Activated CD8-positive, alpha-beta memory T cell treated with anti-CD3 and anti-CD28 coated beads for 4 hours (primary cell): Measurements from ENCODE around the gene CRY2.
"Not testable (repeated sequence)": the region's sequence is repeated elsewhere in the genome, so short reads cannot be mapped to it uniquely, and the experiment has no call there.

Experiments
- DNase-seq, 2 donors: peaks; one replicate each; pipeline ENCODE4 v3.0.0-alpha.2; 2020; ENCODE audit warnings: low read depth in 2 of 2

Gene CRY2

DNA sequence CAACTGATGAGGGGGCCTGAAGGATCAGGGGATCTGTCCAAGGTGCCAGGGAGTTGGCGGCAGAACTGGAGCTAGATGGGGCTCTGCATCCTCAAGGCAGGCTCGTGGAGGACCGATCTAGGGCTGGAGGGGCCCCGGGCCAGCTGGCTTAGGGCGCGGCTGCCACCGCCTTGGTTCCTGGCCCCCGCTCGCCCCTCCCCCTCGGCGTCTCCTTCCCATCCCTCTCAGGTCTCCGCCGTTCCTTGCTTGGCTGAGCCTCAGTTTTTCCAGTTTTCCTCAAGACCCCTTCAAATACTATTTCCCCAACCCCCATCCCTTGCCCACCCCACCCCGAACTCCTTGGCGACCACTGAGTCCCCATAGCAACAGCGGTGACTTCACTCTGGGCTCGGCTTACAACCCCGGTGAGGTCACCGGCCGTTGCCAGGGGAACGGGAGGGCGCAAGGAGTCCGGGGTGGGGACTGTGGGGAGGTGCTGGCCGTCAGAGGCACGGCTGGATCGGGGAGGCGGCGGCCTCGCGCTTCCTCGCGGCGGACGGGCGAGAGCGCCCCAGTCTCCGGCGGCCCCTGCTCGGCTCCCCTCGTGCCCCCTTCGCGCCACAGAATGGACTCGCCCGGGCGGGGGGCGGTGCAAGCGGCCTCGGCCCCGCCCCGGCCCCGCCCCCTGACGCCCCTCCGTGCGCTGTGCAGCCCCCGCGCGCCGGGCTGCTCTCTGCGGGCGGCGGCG is 52.3 kb downstream of the CRY2 start:
- DNase-seq: peak; percentile 31 to 40

DNA sequence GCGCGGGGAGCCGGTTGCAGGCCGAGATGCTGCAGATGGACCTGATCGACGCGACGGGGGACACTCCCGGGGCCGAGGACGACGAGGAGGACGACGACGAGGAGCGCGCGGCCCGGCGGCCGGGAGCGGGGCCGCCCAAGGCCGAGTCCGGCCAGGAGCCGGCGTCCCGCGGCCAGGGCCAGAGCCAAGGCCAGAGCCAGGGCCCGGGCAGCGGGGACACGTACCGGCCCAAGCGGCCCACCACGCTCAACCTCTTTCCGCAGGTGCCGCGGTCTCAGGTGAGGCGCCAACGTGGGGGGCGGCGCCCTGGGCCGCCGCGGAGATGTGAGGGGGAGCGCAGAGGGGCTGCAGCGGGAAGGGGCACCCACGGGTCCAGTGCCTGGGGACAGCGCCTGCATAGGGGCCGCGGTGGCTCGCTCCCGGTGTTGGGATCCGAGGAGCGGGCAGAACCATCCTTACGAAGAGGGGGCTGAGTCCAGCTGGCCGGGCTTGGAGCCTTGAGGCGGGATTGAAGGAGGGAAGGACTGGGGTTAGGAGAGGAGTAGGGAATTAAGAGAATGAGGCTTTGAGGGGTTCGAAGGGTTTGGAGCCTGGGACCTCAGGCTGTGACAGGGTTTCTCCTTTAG is 53.0 kb downstream of the CRY2 start:
- DNase-seq: not testable (repeated sequence)

DNA sequence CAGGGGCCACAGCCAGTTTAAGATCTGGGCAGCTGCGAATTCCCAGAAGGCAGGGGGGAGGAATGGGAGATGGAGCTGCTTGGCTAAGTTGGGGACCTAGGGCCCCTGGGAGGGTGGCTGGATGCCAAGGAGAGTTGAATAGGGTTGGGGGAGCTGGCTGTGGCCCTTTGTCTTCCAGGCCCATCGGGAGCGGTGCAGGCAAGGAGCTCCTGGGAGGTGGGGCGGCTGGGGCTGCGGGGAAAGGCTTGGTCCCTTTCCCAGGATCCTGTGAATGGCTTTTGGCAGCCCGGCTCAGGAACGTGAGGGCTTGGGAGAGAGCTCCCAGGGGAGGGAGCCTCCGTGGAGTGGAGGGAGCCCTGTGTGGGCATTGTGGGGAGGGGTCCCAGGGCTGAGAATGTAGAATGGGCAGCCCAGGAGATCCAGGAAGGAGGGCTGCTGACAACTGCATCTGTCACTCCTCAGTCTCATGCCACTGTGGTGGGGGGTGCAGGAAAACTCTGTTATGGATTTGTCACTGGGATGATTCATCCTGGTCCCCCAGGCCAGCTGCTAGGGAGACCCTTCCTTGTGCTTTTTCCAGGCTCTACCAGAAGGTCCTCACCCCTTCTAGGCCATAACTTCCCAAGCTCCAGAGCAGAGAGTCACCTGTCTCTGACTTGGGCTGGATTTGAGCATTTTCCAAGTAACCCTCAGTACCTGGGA is 53.8 kb downstream of the CRY2 start:
- no peak for DNase-seq

DNA sequence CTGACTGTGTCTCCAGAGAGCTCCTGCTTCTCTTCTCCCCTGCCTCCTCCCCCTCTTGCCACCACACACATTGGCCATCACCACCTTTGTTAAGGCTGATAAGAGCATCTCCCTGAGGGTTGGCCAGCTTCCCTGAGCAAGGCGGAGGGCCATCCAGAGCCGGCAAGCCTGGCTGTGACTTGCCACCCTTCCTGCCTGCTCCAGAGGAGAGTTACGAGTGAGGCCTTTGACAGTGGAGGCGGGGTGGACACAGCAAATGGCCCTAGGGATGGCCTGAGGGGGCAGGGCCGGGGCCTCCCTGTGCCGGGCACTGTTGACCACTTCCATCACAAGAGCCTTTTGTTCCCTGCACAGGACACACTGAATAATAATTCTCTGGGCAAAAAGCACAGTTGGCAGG is 54.4 kb downstream of the CRY2 start:
- DNase-seq: no peak

DNA sequence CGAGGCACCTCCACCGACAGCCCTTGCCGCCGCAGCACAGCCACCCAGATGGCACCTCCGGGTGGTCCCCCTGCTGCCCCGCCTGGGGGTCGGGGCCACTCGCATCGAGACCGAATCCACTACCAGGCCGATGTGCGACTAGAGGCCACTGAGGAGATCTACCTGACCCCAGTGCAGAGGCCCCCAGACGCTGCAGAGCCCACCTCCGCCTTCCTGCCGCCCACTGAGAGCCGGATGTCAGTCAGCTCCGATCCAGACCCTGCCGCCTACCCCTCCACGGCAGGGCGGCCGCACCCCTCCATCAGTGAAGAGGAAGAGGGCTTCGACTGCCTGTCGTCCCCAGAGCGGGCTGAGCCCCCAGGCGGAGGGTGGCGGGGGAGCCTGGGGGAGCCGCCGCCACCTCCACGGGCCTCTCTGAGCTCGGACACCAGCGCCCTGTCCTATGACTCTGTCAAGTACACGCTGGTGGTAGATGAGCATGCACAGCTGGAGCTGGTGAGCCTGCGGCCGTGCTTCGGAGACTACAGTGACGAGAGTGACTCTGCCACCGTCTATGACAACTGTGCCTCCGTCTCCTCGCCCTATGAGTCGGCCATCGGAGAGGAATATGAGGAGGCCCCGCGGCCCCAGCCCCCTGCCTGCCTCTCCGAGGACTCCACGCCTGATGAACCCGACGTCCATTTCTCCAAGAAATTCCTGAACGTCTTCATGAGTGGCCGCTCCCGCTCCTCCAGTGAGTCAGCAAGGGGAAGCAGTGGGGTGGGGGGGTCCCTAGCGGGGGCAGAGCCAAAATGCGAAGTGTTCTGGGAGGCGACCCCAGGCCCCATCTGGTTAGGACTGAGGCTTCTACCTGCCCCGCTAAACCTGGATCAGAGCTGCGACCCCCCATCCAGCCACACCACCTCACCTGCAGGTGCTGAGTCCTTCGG is 55.4 kb downstream of the CRY2 start:
- DNase-seq: no peak

DNA sequence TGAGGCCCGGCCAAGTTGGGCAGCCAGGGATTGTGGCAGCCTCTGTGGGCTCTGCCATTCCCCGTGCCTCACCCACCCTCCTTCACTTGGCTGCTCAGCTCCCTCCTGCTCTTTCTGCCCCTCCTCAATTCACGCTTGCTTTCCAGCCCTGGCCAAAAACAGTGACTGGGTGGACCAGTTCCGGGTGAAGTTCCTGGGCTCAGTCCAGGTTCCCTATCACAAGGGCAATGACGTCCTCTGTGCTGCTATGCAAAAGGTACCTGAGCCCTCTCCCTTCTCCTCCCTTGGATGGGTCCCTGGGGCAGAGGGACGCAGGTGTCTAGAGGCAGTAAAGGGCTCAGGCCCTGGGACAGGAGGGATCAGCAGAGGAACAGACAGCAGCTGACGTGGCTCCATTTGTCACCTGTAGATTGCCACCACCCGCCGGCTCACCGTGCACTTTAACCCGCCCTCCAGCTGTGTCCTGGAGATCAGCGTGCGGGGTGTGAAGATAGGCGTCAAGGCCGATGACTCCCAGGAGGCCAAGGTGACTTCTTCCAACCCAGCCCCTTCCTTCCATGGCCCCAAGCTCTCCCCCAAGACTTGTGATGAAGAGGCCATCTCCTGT is 57.1 kb downstream of the CRY2 start:
- DNase-seq: no peak

DNA sequence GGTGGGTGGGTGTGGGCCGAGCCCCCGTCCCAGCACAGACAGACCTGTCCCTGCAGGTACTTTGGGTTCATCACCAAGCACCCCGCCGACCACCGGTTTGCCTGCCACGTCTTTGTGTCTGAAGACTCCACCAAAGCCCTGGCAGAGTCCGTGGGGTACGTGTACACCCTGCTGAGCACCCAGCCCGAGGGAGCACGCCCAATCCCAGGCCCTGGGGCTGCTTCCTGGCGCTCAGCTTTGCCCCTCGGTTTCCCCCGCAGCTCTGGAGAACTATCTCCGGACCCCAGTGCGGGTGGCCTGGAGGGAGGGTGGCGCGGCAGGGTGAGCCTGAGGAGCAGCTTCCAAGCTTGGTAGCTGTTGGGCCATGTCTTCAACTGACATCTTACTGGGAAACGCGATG is 57.8 kb downstream of the CRY2 start:
- no peak for DNase-seq

DNA sequence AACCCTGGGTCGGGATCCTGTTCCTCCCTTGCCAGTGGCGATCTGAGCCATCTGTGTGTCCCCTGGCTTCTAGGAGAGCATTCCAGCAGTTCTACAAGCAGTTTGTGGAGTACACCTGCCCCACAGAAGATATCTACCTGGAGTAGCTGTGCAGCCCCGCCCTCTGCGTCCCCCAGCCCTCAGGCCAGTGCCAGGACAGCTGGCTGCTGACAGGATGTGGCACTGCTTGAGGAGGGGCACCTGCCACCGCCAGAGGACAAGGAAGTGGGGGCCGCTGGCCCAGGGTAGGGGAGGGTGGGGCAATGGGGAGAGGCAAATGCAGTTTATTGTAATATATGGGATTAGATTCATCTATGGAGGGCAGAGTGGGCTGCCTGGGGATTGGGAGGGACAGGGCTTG is 58.3 kb downstream of the CRY2 start:
- DNase-seq: not testable (repeated sequence)

DNA sequence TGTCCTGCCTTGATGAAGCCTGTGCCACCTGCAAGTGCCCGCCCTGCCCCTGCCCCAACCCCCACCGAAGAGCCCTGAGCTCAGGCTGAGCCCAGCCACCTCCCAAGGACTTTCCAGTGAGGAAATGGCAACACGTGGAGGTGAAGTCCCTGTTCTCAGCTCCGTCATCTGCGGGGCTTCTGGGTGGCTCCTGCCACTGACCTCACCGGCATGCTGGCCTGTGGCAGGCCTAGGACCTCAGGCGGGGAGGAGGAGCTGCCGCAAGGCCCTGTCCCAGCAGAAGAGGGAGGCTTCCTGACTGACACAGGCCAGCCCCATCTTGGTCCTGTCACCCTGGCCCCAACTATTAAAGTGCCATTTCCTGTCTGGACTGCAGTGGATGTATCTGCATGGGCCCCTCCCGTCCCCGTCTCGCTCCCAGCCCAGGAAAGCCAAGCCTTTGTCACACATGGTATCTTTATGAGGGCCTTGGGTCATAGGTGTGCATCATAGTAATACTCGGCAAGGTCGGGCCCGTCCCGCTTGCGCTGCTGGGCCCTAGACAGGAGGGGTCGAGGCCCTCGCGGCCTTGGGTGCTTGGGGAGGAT is 58.9 kb downstream of the CRY2 start:
- DNase-seq: no peak

DNA sequence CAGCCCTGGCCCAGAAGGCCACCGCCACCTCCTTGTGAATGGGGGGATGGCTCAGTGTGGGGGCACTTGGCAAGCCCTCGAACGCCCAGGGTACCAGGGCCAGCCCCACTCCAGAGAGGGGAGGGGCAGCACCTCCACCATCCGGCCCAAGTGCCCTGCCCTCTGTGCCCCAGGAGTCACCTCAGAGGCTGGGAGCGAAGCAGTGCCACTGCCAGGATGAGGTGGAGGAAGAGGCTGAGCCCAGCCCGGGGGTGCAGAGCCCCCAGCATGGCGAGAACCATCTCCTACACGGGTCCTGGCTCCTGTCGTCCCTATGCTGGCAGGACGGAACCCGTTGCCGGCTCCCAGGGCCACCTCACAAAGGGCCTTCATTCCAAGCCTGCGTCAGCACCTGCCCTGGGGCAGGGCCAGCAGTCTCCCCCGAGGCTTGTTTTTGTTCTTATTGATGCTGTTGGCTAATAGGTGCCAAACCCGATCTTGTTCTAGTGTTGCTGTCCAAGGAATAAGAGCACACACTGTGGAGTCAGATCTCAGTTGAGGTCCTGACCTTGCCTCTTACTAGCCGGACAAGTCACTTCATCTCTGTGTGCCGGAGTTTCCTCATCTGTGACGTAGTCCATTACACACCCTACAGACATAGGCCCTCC is 59.8 kb downstream of the CRY2 start, which contains the start of gene FREY1:
Gene FREY1 (minus strand): TSS at position 307 of the 647 bp plus-strand sequence. CDS start 26 bp downstream, at position 281.
- no peak for DNase-seq

DNA sequence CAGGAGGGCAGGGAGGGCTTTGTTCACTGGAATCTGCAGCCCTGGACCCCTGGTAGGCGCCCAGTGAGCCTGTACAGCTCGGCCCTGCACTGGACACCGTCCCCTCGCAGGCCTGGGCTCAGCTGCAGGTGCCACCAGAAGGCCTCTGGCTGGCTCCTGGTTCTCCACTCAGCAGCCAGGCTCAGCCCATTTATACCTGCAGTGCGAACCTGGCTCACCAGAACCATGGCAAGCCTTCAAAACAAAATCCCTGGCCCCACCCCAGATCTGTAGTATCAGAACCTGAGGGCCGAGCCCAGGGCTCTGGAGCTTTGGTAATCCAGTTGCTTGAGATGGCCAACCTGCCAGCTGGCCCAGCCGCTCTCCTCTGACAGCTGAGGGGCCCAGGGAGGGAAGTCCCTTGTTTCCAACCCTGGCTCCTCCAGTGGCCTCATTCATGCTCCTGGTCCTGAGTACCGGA is 60.7 kb downstream of the CRY2 start:
- DNase-seq: no peak

DNA sequence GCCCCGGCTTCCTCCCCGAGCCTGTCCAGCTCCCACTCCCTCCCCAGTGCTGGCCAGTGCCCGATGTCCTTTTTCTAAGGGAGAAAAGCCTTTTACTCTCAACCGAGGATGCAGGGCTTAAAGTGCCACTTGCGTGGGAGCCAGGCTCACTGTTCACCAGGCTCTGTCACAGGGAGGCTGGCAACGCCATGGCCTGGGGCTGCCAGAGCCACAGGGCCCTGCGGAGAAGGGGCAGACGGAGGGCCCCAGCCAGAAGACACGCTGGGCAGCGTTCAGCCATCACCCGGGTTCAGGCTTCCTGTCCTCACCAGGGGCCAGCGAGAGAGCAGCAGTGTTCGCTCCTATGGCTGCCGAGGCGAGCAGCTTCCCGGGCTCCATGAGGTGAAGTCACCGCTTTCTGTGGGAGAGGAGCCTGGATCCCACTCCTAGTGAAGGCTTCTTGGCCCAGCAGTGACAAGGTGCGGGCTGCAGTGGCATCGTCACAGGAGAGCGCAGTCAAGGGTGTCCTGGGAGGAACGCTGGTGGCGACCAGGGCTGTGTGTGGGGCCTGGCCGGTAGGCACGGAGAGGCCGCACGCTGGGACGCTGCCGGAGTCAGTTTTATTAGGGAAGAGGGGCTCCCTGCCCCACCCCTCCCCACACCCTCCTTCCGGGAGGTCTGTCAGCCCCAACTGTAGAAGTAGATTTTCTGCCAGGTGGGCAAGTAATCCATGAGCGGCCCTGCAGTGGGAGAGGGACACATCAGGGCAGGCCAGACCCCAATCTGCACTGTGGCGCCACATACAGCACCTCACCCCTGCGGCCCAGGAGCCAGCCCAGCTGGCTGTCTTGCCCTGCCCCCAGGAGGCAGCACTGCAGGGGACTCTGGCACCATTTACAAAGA is 62.6 kb downstream of the CRY2 start:
- DNase-seq: no peak

DNA sequence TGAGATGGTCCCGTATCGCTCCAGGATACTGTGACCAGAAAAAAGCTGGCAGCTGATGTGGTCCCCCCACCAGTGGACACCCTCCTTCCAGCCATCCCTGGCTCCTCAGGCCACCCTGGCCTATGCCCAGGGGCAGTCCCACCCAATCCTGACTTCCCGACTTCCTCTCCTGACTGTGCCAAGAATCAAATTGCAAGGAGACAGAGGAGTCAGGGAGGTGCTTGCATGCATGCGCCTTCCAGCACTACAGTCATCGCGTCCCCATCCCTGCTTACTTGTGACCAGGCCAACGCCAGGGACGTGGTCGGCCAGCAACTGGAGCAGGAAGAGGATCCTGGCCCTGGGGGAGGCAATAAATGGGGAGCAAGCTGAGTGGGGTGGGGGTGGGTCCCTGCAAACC is 63.3 kb downstream of the CRY2 start:
- no peak for DNase-seq

DNA sequence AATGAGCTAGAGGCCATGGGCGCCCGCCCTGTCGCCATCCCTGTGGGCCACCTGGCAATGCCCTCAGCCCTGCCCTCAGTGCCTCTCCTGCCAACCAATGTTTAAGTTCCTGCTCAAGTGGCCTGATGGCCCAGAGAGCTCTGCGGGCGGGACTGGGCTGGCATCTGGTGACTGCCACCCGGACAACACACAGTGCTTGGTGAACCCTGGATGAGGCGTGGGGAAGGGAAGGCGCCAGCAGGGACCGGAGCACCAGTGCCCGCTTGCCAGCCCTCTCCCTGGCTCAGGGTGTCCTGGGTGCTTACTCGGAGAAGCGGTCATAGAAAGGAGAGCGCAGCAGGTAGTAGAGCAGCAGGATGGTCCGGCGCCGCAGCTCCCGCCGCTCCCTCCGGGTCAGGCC is 66.2 kb downstream of the CRY2 start:
- no peak for DNase-seq

DNA sequence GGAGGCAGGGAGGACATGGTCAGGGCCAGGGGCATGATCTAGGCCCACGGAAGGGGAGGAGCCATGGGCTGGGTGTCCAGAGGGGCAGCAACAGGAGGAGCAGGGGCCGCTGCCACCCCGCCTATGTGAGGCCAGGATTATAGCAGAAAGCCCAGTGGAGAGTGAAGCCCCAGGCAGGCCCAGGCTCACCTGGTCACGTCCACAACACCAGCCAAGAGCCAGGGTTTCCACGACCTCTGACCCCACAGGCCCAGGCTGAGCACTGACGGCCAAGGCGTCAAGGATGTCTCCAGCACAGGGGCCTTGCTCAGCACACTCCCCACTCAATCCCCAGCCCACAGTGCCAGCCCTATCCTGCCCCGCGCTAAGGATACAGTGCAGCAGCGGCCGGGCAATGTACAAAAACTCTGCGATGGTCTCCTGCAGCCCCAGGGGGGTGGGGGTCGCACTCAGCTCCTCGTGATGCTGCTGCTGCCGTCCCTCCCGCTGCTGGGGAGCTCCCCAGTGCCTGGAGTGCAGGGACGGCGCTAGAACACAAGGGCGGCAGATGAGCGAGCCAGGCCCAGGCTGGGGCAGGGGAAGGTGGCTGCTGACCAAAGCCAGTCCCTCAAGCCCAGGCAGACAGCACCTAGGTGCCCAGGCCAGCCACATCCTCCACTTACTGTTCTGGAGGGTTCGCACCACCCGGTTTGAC is 66.8 kb downstream of the CRY2 start:
- no peak for DNase-seq

DNA sequence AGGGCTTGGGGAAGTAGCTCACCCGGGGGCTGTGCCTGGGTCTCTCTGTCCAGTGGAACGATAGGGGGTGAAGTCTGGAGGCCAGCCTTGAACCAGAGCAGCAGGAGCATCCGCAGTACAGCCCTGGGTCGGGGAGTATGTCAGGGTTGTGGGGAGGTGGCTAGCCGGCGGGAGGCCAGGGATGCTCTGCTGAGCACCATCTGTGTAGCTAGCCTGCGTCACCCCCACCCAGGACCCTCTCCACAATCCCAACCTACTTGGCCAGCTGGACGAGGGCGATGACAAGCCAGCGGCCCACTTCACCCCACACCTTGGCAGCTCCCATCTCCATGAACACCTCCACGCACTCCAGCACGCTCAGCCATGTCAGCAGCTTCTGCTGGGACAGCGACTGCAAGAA is 68.2 kb downstream of the CRY2 start:
- no peak for DNase-seq

DNA sequence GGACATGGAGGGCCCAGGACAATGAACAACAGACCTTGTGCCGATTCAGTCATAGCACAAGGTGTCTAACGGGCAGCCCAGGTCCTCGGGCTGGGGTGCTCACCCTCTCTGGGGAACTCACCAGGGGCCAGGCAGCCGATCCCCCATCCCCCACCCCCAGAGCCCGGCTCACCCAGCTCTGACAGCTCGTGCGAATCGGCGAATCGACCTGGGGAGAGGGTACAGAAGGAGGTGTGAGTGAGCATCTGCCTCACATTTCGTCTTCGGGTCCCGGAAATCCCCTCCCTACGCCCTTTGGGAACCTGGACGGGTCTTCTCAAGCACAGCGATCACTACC is 70.0 kb downstream of the CRY2 start:
- no peak for DNase-seq

DNA sequence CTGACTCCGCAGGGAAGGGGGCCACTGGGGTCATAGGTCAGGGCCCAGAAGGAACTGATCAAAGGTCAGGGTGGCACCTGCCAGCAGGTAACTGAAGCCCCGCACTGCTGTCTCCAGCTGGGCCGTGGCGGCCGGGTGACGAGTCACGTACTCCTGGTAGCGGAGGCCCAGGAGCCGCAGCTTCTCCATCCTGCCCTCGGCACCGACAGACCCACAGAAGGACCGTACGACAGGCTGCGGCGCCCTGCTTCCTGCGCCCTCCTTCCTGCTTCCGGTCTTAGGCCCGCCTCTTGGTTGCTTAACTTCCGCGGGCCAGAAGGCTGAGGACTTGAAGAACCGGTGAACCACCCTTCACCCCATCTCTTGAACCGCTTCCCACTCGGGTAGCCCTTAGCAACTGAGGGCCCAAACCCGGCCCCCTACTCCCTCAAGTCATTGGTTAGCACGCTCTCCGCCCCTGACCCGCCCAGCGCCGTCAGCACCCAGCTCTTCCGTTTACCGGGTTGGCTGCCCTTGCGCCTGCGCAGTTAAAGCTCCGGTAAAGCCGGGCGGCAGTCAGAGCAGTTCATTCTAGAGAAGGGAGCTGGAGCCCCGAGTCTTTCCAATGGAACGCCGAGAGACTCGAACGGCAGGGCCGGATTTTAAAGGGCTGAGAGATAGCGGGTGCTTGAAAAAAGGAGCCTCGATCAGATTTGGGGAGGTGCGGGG is 70.5 kb downstream of the CRY2 start, which contains the start of gene PEX16:
Gene PEX16 (minus strand): TSS at position 255 of the 708 bp plus-strand sequence. CDS start 66 bp downstream, at position 189.
- DNase-seq: peak; percentile 82 to 93
